Spinal cord (tissue), 10 donors: Measurements from ENCODE around the gene WWOX. TPM values are rescaled to one million over a fixed set of nuclear protein-coding genes. Genes with fewer than 3 reads are reported as not detected.

ENCODE experiments used
- DNase-seq, 6 donors: peaks; one replicate each; pipeline versions ENCODE4 v3.0.0 to v3.0.0-alpha.2; 2013 to 2015; ENCODE audit warnings: low spot score in 6 of 6, low read depth in 4 of 6
- H3K27ac ChIP-seq: one replicate; pipeline ENCODE4 v1.5.1; 2013; ENCODE audit warnings: low read depth, low read length, control low read depth
- H3K27me3 ChIP-seq: one replicate; pipeline ENCODE4 v1.6.1; 2013; ENCODE audit warnings: low read length; ENCODE audit not compliant: control insufficient read depth, insufficient read depth
- H3K36me3 ChIP-seq: one replicate; pipeline ENCODE4 v1.6.1; 2013; ENCODE audit warnings: low read length; ENCODE audit not compliant: control insufficient read depth, insufficient read depth
- H3K4me1 ChIP-seq: one replicate; pipeline ENCODE4 v1.6.1; 2013; ENCODE audit warnings: low read length; ENCODE audit not compliant: control insufficient read depth, insufficient read depth
- H3K4me3 ChIP-seq: one replicate; pipeline ENCODE4 v1.5.1; 2013; ENCODE audit warnings: low read depth, low read length, control low read depth
- H3K9me3 ChIP-seq: one replicate; pipeline ENCODE4 v1.6.1; 2013; ENCODE audit warnings: low read length; ENCODE audit not compliant: control insufficient read depth, insufficient read depth
- WGBS: methylation state at CpG from one replicate; pipeline ENCODE4 v1.1.5; 2013; ENCODE audit warnings: missing lambda C conversion rate; ENCODE audit not compliant: insufficient coverage; 5-methylcytosine and 5-hydroxymethylcytosine counted together
- polyA plus RNA-seq, 2 donors: library from polyadenylated mRNA; unstranded; fragments of 120-200 nt; gene quantifications; one replicate each; pipeline ENCODE4 v1.2.1, GENCODE V29; 2013; ENCODE audit not compliant: insufficient read length in 2 of 2
- total RNA-seq, 2 donors: library from RNA; depleted of rRNA in 1 of 2; stranded (reverse); fragments of 120-200 nt in 1 of 2; fragments of >200 nt in 1 of 2; gene quantifications; one replicate each; pipeline versions ENCODE4 v1.2.3 to v1.2.4, GENCODE V29; 2013 to 2014
- donor health status: healthy.

The WWOX gene
- total and polyA plus RNA-seq, 4 donors = 27.5 to 51.5 (median 32.5) TPM

DNA sequence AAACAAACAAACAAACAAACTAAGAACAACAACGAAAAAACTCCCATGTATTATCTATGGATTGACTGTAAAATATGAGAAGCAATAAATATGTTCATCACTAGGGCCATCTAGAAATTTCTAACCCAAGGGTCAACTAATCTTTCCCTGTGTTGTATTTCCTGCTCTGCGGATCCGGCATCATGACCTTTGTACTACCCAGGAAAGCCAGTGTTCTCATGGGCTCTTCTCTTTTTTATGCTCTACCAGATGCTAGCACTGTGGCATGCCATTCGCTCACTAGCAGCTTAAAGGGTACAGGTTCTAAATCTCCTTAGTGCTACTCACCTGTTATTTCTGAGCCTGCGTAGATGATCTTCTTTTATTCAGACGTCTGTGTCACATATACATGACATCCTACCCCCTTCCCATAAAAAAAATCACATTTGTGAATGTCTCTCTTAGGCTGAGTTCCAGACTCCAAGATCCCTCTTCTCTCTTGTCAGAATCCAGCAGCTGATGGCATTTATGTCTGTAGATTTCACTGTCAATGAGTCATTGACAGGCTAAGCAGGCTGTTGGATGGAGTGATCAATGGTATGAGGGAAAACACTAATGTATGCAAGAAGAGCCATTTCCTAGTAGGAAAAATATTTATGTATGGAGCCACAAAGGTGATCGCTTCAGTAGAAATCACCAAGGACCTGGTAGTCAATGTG is 100.0 kb downstream of the WWOX start:
- H3K9me3 ChIP-seq = no peaks in the 10 kb centered on the region
- no peak overlapping the region for H3K4me3 ChIP-seq
- no peak for DNase-seq
- no peaks in the 10 kb centered on the region for H3K4me1 ChIP-seq
- no peaks in the 10 kb centered on the region for H3K36me3 ChIP-seq
- H3K27me3 ChIP-seq = no peaks in the 10 kb centered on the region
- no peak overlapping the region for H3K27ac ChIP-seq
- WGBS = 74% methylated on average over 6 of the region's 7 CpGs

DNA sequence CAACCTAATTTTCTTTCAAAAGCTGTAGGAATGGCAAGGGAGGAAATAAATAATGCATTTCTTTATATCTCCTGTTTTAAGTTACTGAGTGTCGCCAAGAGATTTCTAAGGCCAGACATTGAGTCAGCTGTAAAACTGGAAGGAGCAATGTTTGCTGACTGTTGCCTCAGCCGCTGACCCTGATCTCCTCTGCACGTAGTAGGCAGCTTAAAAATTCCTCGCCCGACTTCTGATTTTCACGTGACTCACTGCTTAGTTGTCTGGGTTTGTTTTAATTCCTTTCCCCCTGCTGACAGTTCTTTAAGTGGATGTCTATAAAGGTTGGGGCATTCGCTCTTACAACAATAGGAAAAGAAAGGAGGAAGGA is 100.6 kb downstream of the WWOX start:
- WGBS = 88% methylated on average over 4 of the region's 7 CpGs
- no peak for DNase-seq
- no peaks in the 10 kb centered on the region for H3K4me1 ChIP-seq

DNA sequence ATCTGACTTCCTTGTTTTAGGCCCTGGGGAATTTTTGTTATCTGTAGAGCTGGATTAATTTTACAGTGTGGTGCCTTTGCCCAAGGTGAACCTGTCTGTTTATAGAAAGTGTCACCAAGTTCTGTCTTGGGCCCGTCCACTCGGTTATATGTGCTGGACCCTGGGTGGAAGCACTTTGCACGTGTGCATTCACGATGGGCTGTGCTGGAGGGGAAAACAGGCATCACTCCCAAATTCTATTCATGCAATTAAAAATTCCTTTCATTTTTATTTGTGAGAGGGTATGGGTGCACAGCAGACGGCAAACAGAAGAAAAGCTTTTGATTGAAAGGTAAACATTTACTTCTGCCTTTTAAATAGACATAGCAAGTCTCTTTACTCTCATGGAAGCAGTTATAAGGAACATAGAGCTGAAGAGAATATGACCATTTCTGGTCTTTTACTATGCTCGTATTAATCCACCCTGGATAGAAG is 101.2 kb downstream of the WWOX start:
- H3K4me1 ChIP-seq = no peaks in the 10 kb centered on the region
- H3K4me3 ChIP-seq = no peak overlapping the region
- H3K27ac ChIP-seq = no peak overlapping the region
- no peaks in the 10 kb centered on the region for H3K36me3 ChIP-seq
- H3K27me3 ChIP-seq = no peaks in the 10 kb centered on the region
- no peak for DNase-seq
- H3K9me3 ChIP-seq = no peaks in the 10 kb centered on the region
- WGBS = 74% methylated on average over 2 of the region's 6 CpGs

More for the DNA sequence above, 100.6 kb downstream of the WWOX start:
- H3K27ac ChIP-seq = no peak overlapping the region
- no peak overlapping the region for H3K4me3 ChIP-seq
- no peaks in the 10 kb centered on the region for H3K9me3 ChIP-seq
- H3K27me3 ChIP-seq = no peaks in the 10 kb centered on the region
- no peaks in the 10 kb centered on the region for H3K36me3 ChIP-seq

DNA sequence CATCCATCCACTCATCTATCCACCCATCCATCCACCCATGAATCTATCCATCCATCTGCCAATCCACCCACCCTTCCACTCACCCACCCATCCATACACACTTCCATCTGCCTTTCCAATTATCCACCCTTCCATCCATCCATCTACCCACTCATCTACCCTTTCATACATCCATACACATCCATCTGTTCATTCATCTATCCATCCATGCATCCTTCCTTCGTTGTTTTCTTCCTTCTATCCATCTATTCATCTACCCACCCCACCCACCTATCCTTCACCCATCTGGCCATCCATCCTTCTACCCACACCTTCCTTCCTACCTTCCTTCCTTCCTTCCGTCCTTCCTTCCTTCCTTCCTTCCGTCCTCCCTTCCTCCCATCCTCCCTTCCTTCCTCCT is 106.1 kb downstream of the WWOX start:
- no peak overlapping the region for H3K4me3 ChIP-seq
- H3K4me1 ChIP-seq = no peaks in the 10 kb centered on the region
- H3K27me3 ChIP-seq = no peaks in the 10 kb centered on the region
- DNase-seq = no peak
- no peaks in the 10 kb centered on the region for H3K36me3 ChIP-seq
- no peaks in the 10 kb centered on the region for H3K9me3 ChIP-seq
- H3K27ac ChIP-seq = no peak overlapping the region
- WGBS = 97% methylated on average over 3 of the region's 3 CpGs

DNA sequence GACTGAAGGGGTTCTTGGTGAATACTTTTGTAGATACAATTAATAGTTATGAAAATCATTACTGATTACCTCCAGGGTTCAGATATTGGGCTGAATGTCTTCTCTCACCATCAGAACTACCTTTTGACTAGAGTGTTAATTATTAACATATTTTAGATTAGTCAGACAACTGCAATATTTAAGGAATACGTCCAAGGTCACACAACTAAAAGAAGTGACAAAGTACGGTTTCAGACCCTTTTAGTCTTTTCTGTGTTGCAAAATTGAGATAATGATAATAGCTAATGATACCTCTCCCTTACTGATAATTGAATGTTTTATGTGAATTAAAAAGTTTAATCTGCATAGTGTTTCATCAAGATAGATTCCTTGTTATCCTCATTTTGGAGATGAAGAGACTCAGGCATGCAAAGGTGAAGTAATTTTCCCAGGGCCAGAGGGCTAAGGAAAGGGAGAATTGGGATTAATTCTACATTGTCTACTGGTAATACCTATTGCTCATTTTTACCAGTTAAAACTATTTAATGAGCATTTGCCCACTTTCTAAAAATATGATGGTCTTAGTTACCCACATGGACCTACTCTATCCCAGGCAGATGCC is 107.3 kb downstream of the WWOX start:
- Histone ChIP-seq H3K9me3 (no peaks in the 10 kb centered on the region), H3K36me3 (no peaks in the 10 kb centered on the region), H3K27ac (no peak overlapping the region), H3K27me3 (no peaks in the 10 kb centered on the region), H3K4me1 (no peaks in the 10 kb centered on the region), H3K4me3 (no peak overlapping the region)
- no CpG with 5 or more reads among the region's 2 CpGs for WGBS
- no peak for DNase-seq

DNA sequence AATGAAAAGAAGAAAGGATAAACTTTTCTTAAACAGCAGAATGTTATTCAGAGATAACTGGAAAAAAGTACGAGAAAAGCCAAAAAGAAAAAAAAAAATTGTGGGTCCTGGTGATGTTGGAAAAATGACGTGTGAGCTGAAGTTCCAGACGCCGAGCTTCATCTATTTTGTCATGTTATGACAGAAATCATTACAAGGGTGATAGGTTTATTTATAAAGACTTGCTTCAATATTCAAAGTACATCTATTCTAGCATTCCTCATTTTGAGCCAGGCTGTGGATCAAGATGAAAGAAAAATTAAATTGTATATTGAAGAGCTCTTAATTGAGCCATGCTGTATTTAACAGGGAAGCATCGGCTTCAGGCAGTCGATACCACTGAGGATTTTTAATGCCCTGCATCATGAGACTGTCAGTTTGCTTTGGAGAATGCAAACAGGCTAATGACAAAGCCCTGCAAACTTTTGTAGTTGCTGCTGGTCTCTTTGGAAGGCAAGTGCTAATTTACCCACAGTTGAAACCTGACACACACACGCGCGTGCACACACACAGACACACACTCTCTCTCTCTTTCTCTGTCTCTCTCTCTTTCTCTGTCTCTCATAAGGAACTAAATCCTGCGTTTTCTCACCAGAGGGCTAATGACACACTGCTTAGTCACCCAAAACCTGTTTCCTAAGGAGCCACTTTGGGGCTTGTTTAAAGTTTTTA is 110.7 kb downstream of the WWOX start:
- Histone ChIP-seq H3K27me3 (no peaks in the 10 kb centered on the region), H3K4me3 (no peak overlapping the region), H3K36me3 (no peaks in the 10 kb centered on the region), H3K4me1 (no peaks in the 10 kb centered on the region), H3K9me3 (no peaks in the 10 kb centered on the region), H3K27ac (no peak overlapping the region)
- DNase-seq = peak in 1 of 6 donors; percentile 27
- WGBS = 42% methylated on average over 6 of the region's 10 CpGs

DNA sequence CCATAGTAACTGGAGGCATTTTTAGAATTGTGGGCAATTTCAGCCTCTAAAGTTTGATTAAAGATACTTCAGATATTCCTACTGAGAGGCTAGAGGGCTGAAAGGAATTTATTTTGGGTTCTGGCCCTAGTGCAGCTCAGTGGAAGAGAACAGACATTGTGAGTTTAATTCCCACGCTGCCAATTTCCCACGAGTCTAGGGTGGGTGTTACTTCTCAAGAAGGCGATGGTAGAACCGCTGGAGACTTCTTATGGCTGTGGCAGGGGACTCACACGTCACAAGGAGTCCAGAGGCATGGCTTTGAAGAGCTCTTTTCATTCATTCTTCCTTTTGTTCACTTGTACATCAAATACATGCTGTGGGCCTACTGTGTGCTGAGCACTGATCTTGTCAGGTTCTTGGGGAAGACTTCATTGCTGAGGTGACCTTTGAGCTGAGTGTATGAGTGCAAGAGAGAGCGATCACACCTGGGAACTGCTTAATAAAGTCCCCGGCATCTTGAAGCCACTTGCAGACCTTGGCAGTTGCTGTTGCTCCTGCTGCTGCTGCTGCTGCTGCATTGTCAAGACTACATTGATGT is 111.7 kb downstream of the WWOX start:
- no peaks in the 10 kb centered on the region for H3K4me1 ChIP-seq
- DNase-seq = no peak
- no peak overlapping the region for H3K4me3 ChIP-seq
- H3K27me3 ChIP-seq = no peaks in the 10 kb centered on the region
- H3K27ac ChIP-seq = no peak overlapping the region
- no peaks in the 10 kb centered on the region for H3K36me3 ChIP-seq
- WGBS = 78% methylated on average over 6 of the region's 7 CpGs
- H3K9me3 ChIP-seq = no peaks in the 10 kb centered on the region

DNA sequence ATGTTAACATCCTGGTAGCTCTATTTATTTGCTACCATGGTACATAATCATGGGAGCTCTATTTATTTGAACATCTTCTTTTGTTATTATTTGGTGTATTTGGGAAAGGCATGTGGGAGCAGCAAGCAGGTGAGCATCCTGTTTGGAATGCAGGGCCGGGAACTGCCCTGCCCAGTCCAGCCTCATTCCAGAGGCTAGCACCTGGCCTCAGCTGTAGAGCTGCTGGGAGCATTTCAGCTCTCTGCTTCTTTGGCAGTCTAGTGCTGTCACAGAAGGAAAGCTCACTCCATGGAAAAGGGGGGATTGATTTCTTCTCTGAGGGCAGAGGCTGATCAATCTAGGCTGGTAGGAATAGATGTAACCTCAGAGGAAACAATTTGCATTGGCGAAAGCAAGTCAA is 112.5 kb downstream of the WWOX start:
- WGBS = 89% methylated on average over 1 of the region's 2 CpGs
- Histone ChIP-seq H3K9me3 (no peaks in the 10 kb centered on the region), H3K27ac (no peak overlapping the region), H3K36me3 (no peaks in the 10 kb centered on the region), H3K4me1 (no peaks in the 10 kb centered on the region), H3K27me3 (no peaks in the 10 kb centered on the region), H3K4me3 (no peak overlapping the region)
- no peak for DNase-seq

DNA sequence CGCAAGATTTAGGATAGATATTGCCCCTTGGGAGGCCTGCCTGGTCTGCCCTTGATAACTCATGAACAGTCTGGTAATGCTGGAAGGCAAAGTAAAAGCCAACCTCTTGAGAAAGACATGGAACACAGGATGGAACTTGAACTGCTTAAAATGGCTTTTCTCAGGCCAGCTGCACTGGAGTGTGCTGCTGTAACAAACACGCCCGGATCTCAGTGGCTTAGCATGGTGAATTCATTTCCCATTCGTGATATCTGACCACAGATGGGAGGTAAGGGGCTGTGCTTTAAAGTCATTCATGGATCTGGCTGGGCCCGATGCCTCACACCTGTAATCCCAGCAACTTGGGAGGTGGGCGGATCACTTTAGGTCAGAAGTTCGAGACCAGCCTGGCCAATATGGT is 113.2 kb downstream of the WWOX start:
- no peaks in the 10 kb centered on the region for H3K4me1 ChIP-seq
- no peak overlapping the region for H3K27ac ChIP-seq

More for the DNA sequence above, 113.2 kb downstream of the WWOX start:
- Histone ChIP-seq H3K36me3 (no peaks in the 10 kb centered on the region), H3K9me3 (no peaks in the 10 kb centered on the region), H3K27me3 (no peaks in the 10 kb centered on the region), H3K4me3 (no peak overlapping the region)
- WGBS = 79% methylated on average over 5 of the region's 7 CpGs
- no peak for DNase-seq
